GM21619 (cell line): ENCODE measurements around the gene PREB.
"Not testable (repeated sequence)": the region's sequence is repeated elsewhere in the genome, so short reads cannot be mapped to it uniquely, and the experiment has no call there.

Experiments used
- ATAC-seq: cut with Tn5 transposase; IDR thresholded peaks from one replicate; pipeline ENCODE4 v1.9.1; 2021; ENCODE audit not compliant: unreplicated experiment

Gene PREB, protein sequence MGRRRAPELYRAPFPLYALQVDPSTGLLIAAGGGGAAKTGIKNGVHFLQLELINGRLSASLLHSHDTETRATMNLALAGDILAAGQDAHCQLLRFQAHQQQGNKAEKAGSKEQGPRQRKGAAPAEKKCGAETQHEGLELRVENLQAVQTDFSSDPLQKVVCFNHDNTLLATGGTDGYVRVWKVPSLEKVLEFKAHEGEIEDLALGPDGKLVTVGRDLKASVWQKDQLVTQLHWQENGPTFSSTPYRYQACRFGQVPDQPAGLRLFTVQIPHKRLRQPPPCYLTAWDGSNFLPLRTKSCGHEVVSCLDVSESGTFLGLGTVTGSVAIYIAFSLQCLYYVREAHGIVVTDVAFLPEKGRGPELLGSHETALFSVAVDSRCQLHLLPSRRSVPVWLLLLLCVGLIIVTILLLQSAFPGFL

DNA sequence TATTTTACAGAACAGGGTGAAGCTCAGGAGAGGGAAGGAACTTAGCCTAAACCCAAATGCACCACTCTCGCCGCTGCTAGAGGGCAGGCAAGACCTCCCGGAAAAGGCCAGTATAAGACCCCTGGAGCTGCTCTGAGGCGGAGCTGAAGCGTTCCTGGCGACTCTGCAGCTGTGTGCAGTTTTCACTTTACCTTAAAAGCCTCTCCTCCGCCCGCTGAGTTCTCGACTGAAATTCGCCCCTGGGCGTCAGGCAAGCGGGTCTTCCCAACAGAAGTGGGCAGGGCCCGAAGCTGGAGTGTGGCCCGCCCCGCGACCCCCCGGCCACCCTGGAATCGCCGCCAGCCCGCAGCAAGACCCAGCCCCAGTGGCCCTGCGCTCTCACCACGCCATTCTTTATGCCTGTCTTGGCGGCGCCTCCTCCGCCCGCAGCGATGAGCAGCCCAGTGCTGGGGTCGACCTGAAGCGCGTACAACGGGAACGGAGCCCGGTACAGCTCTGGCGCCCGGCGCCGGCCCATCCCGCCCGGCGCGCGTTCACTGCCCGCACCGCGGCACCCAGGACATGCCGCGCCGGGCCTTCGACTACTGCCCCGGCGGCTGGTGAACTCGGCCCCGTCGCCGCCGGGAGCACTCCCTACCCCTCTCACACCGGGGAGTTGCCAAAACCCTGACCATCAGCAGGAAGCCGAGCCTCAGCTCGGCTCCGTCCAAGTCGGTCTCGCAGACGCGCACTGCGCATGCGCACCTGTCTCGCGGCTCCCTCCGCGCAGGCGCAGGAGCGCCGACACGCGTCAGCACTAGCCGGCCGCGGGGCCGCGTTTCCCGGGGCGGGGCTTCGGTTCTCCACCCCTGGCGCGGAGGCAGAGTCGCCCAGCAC, at the start of gene PREB:
TSS of gene PREB (minus strand) at position 732 of the 876 bp plus-strand sequence. CDS start at position 517, 215 bp downstream.
- ATAC-seq = peak; percentile 79

DNA sequence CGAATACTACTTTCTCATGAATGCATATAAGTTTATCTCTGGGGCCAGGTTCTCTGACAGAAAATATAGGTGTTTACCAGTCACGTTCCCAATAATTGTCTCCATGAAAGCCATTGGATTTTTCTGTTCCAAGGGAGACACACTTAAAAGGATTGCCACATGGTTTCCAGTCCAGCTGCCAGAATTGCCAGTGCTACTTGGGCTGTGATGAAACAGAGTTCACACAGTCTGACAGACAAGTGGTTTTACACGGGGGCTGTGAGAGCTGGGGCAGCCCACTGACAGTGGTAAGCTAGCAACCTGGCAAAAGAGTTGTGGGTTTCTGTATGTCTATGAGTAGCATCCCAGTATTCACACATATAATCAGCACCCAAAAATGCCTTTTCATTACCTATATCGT, 49.7 kb upstream of the PREB start:
- ATAC-seq = no peak

DNA sequence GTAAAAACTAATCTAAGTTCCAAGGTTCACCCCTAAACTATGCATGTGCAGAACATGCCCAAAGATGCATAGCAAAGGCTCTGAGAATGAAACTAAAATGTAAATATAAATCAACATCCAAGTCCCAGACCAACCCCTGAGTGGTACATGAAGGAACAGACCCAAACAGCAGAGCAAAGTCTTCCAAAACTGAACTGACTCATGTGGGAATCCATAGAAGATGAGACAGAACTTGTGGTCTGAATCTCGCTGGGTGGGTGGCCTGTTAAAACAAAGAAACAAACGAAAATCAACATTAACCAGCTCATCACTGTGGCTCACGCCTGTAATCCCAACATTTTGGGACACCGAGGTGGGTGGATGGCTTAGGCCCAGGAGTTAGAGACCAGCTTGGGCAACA, 47.9 kb upstream of the PREB start:
- ATAC-seq = no peak

DNA sequence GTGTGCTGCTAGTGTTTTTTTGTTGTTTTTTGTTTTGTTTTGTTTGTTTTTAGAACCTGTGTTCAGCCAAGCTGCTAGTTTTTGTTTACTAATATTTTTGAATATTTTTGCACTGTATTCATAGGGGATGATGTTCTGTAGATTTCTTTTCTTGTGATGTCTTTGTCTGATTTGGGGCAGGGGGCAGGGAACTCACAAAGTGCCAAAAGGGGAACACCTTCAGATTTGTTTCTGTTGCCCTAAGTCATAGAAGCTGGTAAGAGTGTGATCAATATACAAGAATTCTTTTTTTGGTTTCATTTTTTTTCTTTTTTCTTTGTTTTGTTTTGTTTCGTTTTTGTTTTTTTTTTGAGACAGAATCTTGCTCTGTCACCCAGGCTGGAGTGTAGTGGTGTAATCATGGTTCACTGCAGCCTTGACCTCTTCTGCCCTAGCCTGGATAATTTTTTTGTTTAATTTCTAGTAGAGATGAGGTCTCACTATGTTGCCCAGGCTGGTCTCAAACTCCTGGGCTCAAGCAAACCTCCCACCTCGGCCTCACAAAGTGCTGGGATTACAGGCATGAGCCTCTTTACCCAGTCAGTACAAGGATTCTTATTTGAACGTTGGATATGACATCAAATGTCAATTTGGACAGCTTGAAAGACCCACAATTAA, 45.0 kb upstream of the PREB start:
- no peak for ATAC-seq

DNA sequence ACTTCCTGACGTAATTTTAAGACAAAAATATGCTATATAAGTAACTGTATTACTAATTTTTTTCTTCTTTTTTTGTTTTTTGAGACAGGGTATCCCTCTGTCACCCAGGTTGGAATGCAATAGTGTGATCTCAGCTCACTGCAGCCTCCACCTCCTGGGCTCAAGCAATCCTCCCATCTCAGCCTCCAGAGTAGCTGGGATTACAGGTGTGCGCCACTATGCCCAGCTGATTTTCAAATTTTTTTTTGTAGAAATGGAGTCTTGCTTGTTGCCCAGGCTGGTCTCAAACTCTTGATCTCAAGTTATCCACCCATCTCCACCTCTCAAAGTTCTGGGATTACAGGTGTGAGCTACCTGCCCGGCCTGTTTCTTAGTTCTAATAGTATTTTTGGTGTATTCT, 44.0 kb upstream of the PREB start:
- no peak for ATAC-seq

DNA sequence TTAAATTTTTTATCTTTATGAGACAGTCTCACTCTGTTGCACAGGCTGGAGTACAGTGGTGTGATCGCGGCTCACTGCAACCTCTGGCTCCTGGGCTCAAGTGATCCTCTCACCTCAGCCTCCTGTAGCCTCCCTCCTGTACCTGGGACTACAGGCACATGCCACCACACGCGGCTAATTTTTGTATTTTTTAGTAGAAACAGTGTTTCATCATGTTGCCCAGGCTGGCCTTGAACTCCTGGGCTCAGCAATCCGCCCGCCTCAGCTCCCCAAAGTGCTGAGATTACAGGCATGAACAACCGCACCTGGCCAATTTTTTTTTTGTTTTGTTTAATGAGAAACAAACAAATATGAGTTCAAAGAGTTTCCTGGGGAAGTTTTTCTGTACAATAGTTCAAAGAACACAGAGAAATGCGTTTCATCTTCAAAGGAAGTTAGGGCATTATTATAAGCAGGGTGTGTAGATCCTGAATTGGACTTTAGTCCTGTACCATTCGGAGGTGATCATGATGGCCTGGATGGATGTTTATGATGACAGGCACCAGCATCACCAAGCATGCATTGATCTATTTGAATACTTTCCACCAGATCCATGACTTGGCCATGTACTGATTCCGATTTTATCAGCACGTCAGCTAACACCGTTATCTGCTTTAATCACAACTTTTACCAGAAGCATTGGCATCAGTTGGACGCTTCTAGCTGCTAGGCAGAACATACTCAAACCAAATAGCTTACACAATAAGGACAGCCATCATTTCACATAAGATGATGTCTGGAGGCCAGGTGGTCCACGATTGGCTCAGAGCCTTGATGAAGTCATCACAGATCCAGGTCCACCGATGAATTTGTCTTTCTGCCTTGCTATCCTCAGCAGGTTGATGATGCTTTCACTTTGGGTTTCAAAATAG, 43.3 kb upstream of the PREB start:
- no peak for ATAC-seq

DNA sequence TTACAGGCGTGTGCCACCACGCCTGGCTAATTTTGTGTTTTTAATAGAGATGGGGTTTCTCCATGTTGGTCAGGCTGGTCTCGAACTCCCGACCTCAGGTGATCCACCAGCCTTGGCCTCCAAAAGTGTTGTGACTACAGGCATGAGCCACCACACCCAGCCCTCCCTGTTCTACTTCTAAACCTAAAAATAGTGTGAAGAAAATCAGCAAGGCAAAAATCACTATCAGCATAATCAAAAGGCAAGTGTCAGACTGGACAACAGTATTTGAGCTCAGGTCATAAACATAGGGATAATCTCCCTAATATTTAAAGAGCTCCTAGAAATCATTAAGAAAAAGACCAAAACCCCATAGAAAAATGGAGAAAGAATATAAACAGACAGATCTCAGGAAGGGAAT, 41.3 kb upstream of the PREB start:
- not testable (repeated sequence) for ATAC-seq

DNA sequence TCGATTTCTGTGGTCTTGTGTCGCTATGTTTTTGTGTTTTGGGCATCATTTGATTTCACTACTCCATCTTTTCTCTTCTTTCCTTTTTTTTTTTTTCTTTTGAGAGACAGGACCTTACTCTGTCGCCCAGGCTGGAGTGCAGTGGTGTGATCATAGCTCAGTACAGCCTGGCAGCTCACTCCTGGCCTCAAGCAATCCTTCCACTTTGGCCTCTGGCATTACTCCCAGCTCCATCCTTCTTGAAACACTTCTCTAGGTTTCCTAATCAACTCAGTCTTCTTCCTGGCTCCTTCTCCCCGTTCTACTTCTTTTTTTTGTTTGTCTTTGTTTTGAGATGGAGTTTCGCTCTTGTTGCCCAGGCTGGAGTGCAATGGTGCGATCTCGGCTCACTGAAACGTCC, 40.9 kb upstream of the PREB start:
- ATAC-seq = no peak

DNA sequence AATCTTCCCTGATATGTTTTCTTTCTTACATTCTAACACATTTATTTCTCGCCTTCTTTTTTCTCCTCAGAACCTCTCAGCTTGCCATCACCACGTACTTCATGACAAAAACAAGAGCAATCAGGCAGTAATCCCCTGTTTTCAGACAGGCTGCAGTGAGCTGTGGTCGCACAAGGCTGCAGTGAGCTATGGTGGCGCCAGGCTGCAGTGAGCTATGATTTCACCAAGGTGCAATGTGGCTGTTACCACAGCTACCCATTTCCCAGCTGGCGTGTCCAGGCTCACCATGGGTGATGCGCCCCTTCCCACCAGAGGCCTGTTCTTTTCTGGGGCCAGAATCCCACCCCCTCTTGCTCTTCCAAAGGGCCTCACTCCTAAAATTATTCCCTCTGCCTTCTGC, 40.2 kb upstream of the PREB start:
- ATAC-seq = no peak

DNA sequence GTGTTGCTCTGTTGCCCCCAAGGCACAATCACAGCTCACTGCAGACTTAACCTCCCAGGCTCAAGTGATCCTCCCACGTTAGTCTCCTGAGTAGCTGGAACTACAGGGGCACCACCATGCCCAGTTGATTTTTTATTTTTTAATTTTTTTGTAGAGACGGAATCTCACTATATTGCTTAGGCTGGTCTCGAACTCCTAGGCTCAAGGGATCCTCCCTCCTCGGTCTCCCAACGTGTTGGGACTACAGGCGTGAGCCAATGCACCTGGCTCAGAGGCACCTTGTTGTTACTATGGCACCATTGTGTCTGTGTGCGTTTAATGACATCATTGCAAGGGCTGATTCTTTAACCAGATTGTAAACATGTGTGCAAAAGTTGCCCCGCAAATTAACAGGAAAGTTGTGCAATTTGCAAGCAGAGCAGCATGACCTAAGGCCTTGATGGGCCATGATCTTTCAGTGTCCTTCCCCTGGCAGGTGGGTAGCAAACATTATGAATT, 37.0 kb upstream of the PREB start:
- no peak for ATAC-seq

DNA sequence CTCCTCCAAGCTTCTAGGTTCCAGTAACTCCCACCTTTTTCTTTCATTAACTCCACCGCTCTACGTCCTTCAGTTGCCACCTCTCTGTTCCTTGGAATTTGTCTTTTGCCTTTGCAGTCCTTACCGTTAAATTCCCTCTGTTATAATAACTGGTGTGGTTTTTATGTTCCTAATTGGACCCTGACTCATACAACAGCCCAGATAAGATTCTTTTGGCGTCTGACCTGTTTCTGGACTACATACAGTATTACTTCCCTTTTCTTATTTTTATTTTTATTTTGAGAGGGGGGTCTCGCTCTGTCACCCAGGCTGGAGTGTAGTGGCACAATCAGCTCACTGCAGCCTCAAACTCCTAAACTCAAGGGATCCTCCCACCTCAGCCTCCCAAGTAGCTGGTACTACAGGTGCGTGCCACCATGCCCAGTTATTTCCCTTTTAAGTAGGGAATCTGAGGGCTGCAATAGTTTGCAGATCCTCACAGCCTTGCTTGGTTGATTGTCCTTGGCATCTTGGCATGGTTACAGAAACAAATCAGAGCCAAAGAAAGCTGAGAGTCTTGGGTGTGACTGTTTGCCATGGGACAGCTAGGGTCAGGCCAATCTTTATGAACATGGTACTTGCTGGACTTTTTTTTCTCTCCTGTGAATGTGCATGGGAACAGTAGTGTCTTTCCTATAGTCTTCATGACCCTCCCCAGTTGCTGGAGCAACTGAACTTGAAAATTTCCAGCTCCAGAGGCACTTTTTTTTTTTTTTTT, 36.3 kb upstream of the PREB start:
- ATAC-seq = no peak

DNA sequence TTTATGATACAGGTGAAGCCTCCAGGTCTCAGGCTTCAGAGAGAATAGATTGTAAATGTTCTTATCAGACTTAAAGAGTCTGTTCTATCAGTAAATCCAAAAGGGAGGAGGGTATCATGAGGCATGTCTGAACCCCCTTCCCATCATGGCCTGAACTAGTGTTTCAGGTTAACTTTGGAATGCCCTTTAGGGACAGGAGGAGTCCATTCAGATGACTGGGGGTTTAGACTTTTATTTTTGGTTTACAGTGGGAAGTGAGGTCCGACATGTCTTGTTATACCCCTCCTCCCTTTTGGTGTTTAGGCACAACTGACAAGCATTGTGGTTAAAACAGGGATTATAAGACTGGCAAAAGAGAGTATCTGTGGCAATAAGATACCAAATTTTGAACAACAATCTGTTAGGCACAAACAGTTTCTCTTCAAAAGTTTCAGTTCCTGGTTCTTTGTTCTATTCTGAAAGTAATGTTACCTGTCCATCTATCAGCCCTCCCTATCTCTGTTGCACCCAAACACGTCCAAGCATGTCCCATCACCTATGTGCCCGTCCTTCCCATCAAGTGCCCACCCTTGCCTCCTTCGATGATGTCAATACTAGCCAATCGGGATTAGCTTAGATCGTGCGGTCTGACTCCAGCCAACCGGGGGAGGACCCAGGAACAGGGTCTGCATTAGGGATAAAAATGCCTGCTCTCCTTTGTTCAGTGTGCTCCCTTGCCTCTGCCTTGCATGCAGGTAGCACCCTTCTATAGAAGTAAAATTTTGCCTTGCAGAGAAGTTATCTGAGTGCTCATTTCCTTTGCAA, 30.7 kb upstream of the PREB start:
- no peak for ATAC-seq

DNA sequence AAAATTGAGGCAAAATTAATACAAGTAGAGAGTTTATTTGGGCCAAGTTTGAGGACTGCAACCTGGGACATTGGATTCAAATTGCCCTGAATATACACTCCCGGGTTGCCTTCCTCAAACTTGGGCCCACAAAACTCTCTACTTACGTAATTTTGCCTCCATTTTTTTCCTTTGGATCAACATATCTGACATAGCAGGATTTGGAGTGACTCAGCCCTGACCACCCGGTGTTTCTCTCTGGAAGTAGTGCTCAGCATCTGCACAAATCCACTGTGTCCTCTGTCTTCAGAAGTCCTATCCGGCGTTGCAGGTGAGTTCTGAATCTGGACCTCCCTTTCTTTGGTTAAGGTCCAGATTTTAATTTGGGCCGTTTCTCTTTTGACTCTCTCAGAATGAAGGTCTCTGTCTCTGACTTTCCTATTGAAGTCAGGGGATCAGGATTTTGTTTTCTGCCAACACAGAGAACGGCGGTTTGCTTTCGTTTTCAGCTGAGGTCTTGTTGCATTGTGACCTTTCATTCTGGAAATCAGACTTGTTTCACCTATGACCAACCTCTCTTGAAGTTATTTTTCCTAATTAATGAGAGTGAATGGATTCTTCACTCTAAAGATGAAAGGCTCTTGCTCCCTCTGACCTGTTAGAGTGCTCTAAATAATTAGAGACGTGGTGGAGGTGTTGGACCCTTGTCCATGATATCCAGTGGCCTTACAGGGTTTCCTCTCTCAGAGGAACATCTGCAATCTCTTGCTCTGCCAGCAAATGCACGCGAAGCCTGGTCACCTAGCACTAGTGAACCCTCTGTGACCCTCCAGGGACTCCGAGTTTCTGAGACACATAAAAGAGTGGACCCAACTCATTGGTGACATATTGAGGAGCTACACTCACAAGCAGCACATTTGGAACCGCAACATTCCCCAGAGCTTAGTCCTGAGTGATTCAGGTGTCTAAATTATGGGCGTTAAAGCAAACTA, 28.0 kb upstream of the PREB start:
- no peak for ATAC-seq

DNA sequence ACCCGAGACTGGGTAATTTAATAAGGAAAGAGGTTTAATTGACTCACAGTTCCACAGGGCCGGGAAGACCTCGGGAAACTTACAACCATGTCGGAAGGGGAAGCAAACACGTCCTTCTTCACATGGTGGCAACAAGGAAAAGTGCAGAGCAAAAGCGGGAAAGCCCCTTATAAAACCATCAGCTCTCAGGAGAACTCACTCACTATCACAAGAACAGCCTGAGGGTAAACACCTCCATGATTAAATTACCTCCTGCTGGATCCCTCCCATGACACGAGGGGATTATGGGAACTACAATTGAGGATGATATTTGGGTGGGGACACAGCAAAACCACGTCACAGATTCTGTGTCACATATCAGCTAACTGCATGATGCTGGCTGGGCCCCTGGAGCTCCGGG, 25.8 kb upstream of the PREB start:
- ATAC-seq = no peak

DNA sequence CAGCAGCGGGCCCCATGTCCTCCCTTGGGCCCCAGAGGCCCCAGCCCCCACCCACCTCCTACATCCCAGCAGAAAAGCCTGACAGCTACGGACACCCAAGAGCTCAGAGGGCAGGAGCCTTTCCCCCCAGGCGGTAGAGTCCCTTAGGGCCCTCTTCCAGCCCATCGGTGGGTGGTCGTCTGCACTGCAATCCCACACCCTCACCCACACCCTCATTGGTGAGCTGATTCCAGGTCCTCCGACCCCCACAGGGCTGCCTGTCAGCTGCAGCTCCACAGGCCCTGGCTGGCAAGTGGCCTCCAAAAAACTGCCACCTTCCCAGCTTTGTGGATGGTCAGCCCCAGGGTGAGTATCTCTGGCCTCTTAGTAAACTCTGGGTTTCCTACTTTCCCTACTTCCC, 24.8 kb upstream of the PREB start:
- ATAC-seq = no peak

DNA sequence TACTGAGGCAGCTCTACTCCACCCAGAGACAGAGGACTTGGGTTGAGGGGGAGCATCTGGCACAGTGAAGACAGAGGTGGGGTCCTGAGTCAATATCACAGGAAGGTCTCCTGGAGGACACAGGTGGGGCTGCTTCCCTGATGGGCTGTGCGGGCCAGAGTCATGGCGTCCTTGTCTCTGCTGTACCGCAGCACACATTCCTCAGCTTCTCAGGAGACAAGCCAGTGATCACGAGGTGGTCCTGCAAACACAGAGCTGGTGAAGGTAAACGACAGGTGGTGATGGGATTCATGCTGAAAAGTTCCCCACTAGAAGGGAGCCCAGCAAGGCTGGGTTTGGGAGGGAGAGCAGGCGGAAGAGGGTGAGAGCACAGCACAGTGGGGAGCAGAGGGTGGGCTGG, 24.0 kb upstream of the PREB start:
- no peak for ATAC-seq

DNA sequence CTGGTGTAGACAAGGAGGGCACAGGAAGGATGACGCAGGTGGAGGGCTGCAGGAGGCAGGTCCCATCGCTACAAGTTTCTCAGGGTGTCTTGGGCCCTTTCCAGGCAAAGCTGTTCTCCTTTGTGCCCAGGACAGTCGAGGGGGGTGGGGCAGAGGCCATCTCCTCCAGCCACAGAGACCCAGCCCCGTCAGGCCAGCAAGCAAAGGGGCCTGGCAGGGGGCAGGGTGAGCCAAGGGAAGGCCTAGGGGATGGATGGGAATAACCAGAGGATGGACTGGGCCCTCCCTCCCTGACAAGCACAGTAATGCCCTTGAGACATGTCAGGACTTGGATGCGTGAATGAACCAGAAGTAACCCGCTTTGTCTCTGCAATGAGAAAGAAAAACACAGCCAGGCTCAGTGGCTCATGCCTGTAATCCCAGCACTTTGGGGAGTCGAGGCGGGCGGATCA, 20.7 kb upstream of the PREB start:
- ATAC-seq = no peak

DNA sequence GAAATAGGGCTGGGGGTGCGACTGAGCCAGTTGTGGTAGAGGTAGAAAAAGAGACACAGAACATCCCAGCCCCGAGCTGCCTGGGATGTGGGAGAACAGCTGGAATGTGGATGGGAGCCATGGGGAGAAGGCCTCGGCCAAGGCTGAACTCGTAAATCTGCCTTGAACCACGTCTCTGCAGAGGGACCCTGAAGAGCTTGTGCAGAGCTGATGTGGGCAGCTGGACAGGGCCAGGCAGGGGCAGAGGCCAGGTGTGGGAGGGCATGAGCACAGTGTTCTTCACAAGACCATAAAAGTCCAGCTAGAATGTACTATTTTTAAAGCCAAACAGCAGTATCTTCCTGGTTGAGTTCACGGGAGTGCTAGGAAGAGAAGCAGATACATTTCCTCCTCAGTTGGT, 20.1 kb upstream of the PREB start:
- ATAC-seq = no peak
